ENCODE results near the gene TNF.

Gene TNF

GRCh38 chr6:31624070-31624469 lies 48.7 kb downstream of the TNF start:
- no peak overlapping the region for H3K27ac ChIP-seq
- no peak for TF ChIP-seq CTCF (IDR thresholded peaks at IDR 0.05)
- DNase-seq (ENCODE audit: low spot score): no peak
- no peak overlapping the region for H3K4me3 ChIP-seq

- no peak for DNase-seq (ENCODE audit: low spot score)
- H3K27ac ChIP-seq: no peak overlapping the region
- TF ChIP-seq CTCF (IDR thresholded peaks at IDR 0.05): no peak
- no peak overlapping the region for H3K4me3 ChIP-seq
These were observed 51.6 kb downstream of the TNF start for GRCh38 chr6:31626952-31627351.

GRCh38 chr6:31627690-31628287 lies 52.4 kb downstream of the TNF start:
- Histone ChIP-seq H3K27ac (no peak overlapping the region), H3K4me3 (no peak overlapping the region)
- DNase-seq (ENCODE audit: low spot score): no peak
- TF ChIP-seq CTCF (IDR thresholded peaks at IDR 0.05): no peak

All from coronary artery (tissue), 2 donors.